GM12878 (cell line): ENCODE data around the gene PRKAR2B. TPM values are rescaled to one million over a fixed set of nuclear protein-coding genes. Genes with fewer than 3 reads are reported as not detected.

Experiments used
- BHLHE40 ChIP-seq, 2 experiments: fragments of 450-650 bp in 1 of 2; IDR thresholded peaks; 2 replicates each; pipeline ENCODE4 v1.6.1; 2011 to 2017; ENCODE audit warnings: low read depth in 2 of 2, borderline replicate concordance in 1 of 2, improper control_type of control experiment in 1 of 2, low read length in 1 of 2, mild to moderate bottlenecking in 1 of 2
- CREM ChIP-seq: IDR thresholded peaks from 2 replicates; pipeline ENCODE4 v1.6.1; 2014; ENCODE audit warnings: antibody characterized with exemption, low read depth
- HDAC2 ChIP-seq: fragments of 200-600 bp; sonication (generic); IDR thresholded peaks from 2 replicates; pipeline ENCODE4 v1.6.1; 2017
- IKZF2 ChIP-seq, 2 experiments: fragments of 450-650 bp; IDR thresholded peaks; 2 replicates each; pipeline ENCODE4 v1.6.1; 2017; ENCODE audit warnings: mild to moderate bottlenecking in 2 of 2, moderate library complexity in 2 of 2
- SIX5 ChIP-seq: IDR thresholded peaks from 2 replicates; pipeline ENCODE4 v1.6.1; 2011; ENCODE audit warnings: mild to moderate bottlenecking, low read depth, low read length, moderate library complexity; ENCODE audit not compliant: severe bottlenecking
- TAF1 ChIP-seq: IDR thresholded peaks from 2 replicates; pipeline ENCODE4 v1.6.1; 2011; ENCODE audit warnings: mild to moderate bottlenecking, low read depth, low read length, borderline replicate concordance
- ZNF24 ChIP-seq: fragments of 450-650 bp; IDR thresholded peaks from 2 replicates; pipeline ENCODE4 v1.6.1; 2017; ENCODE audit warnings: antibody characterized with exemption, mild to moderate bottlenecking
- ZNF384 ChIP-seq: IDR thresholded peaks from 2 replicates; pipeline ENCODE4 v1.6.1; 2012; ENCODE audit warnings: low read depth, mild to moderate bottlenecking, low read length, improper control_type of control experiment, borderline replicate concordance
- polyA plus RNA-seq, 11 experiments: library from polyadenylated mRNA; depleted of rRNA in 4 of 11; unstranded in 6 of 11; stranded (reverse) in 5 of 11; fragments of >200 nt; fragmentation: Nextera tagmentation in 4 of 11; fragmentation: Illumina TruSeq in 1 of 11; extraction: Ambion mirVana in 4 of 11; extraction: Trizol in 1 of 11; gene quantifications; 1 replicate in 1 of 11; 2 replicates in 10 of 11; pipeline versions ENCODE4 v1.2.1 to v1.2.3, GENCODE V29; 2011 to 2016; ENCODE audit warnings: inconsistent platforms in 2 of 11, missing spikeins in 2 of 11, low read depth in 1 of 11
- total RNA-seq, 4 experiments: library from RNA; depleted of rRNA in 3 of 4; stranded (reverse); fragments of >200 nt in 3 of 4; fragmentation: Illumina TruSeq in 1 of 4; extraction: Trizol in 1 of 4; gene quantifications; 2 replicates each; pipeline versions ENCODE4 v1.2.1 to v1.2.3, GENCODE V29; 2013 to 2021
- TF ChIP-seq, protein P1 (sequence below): IDR thresholded peaks from 2 replicates; pipeline ENCODE4 v1.6.1; 2012; ENCODE audit warnings: improper control_type of control experiment, low read depth, low read length; ENCODE audit not compliant: insufficient replicate concordance

The PRKAR2B gene
- total and polyA plus RNA-seq, 10 of the 15 experiments (the other 5 are each of a cell fraction or from before 2014, with no cell fraction given) = 0.01 to 0.18 (median 0.04) TPM; not detected in 4

DNA sequence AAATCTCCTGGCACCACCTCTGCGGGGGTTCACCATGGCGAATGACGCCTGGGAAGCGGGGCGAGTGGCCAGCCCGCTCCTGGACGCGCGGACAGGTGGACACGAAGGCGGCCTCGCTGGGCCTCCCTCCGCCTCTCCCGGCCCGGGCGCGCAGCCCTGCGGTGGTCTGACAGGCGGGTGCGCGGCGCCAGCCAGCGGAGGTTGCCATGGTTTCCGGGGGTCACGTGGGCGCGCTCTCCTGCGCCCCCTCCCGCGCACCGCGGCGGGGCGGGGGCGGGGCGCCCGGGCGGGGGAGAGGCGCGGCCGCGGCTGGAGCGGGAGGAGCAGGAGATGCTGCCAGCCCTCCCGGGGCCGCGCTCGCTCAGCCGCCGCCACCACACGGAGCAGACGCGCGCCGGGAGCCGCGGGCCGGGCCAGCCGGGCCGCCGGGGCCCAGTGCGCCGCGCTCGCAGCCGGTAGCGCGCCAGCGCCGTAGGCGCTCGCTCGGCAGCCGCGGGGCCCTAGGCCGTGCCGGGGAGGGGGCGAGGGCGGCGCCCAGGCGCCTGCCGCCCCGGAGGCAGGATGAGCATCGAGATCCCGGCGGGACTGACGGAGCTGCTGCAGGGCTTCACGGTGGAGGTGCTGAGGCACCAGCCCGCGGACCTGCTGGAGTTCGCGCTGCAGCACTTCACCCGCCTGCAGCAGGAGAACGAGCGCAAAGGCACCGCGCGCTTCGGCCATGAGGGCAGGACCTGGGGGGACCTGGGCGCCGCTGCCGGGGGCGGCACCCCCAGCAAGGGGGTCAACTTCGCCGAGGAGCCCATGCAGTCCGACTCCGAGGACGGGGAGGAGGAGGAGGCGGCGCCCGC is at the start of gene PRKAR2B (continued):
- TF ChIP-seq, protein P1, sequence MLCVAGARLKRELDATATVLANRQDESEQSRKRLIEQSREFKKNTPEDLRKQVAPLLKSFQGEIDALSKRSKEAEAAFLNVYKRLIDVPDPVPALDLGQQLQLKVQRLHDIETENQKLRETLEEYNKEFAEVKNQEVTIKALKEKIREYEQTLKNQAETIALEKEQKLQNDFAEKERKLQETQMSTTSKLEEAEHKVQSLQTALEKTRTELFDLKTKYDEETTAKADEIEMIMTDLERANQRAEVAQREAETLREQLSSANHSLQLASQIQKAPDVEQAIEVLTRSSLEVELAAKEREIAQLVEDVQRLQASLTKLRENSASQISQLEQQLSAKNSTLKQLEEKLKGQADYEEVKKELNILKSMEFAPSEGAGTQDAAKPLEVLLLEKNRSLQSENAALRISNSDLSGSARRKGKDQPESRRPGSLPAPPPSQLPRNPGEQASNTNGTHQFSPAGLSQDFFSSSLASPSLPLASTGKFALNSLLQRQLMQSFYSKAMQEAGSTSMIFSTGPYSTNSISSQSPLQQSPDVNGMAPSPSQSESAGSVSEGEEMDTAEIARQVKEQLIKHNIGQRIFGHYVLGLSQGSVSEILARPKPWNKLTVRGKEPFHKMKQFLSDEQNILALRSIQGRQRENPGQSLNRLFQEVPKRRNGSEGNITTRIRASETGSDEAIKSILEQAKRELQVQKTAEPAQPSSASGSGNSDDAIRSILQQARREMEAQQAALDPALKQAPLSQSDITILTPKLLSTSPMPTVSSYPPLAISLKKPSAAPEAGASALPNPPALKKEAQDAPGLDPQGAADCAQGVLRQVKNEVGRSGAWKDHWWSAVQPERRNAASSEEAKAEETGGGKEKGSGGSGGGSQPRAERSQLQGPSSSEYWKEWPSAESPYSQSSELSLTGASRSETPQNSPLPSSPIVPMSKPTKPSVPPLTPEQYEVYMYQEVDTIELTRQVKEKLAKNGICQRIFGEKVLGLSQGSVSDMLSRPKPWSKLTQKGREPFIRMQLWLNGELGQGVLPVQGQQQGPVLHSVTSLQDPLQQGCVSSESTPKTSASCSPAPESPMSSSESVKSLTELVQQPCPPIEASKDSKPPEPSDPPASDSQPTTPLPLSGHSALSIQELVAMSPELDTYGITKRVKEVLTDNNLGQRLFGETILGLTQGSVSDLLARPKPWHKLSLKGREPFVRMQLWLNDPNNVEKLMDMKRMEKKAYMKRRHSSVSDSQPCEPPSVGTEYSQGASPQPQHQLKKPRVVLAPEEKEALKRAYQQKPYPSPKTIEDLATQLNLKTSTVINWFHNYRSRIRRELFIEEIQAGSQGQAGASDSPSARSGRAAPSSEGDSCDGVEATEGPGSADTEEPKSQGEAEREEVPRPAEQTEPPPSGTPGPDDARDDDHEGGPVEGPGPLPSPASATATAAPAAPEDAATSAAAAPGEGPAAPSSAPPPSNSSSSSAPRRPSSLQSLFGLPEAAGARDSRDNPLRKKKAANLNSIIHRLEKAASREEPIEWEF = no peak
- TF ChIP-seq IKZF2 (IDR thresholded peaks at IDR 0.05) (no peak), BHLHE40 (IDR thresholded peaks at IDR 0.05; ENCODE audit: borderline replicate concordance in 1 of 2, low read depth in 2 of 2, low read length in 1 of 2) (peak in 1 of 2 experiments; percentile 33; a peak in 1 of 4 replicates), HDAC2 (no peak), SIX5 (no peak), TAF1 (no peak), ZNF384 (no peak), CREM (no peak), ZNF24 (no peak)
